Measurements from ENCODE around the gene ZSCAN25.
A peak's percentile ranks its signal among the peaks of the same experiment; 100 is the strongest.
"Not testable (repeated sequence)": the region's sequence is repeated elsewhere in the genome, so short reads cannot be mapped to it uniquely, and the experiment has no call there.

ZSCAN25 gene

GRCh38 chr7:99616359-99617191 lies at the start of gene ZSCAN25:
ZSCAN25 (plus strand) TSS chr7:99616946; CDS start chr7:99619607, 2,661 bp downstream.
- Histone ChIP-seq H3K9ac (ENCODE audit: low read length) (peak within 1 kb of the TSS; percentile 26), H3K27ac (ENCODE audit: low read depth, low read length) (peak within 1 kb of the TSS; percentile 63)

GRCh38 chr7:99568770-99569169 lies 48.0 kb upstream of the ZSCAN25 start:
- H3K27ac ChIP-seq (ENCODE audit: low read depth, low read length); H3K27me3 ChIP-seq (ENCODE audit: control insufficient read depth, insufficient read depth, low read length); H3K9ac ChIP-seq (ENCODE audit: low read length); H3K4me1 ChIP-seq (ENCODE audit: control insufficient read depth, insufficient read depth, low read length); H3K4me3 ChIP-seq (ENCODE audit: low read length): not testable (repeated sequence)
- H3K36me3 ChIP-seq (ENCODE audit: control insufficient read depth, insufficient read depth, low read length) = peaks cover 28% of the 10 kb centered on the region

More at GRCh38 chr7:99616359-99617191, at the start of gene ZSCAN25:
- Histone ChIP-seq H3K4me1 (ENCODE audit: control insufficient read depth, insufficient read depth, low read length) (peaks cover 8% of the 10 kb centered on the region), H3K4me3 (ENCODE audit: low read length) (peak within 1 kb of the TSS; percentile 78), H3K36me3 (ENCODE audit: control insufficient read depth, insufficient read depth, low read length) (peaks cover 15% of the 10 kb centered on the region), H3K27me3 (ENCODE audit: control insufficient read depth, insufficient read depth, low read length) (no peaks in the 10 kb centered on the region)

- Histone ChIP-seq H3K36me3 (ENCODE audit: control insufficient read depth, insufficient read depth, low read length) (peaks cover 20% of the 10 kb centered on the region), H3K4me3 (ENCODE audit: low read length) (no peak overlapping the region), H3K27me3 (ENCODE audit: control insufficient read depth, insufficient read depth, low read length) (no peaks in the 10 kb centered on the region), H3K9ac (ENCODE audit: low read length) (no peak overlapping the region), H3K4me1 (ENCODE audit: control insufficient read depth, insufficient read depth, low read length) (no peaks in the 10 kb centered on the region), H3K27ac (ENCODE audit: low read depth, low read length) (no peak overlapping the region)
Observed at GRCh38 chr7:99571768-99572167, 45.0 kb upstream of the ZSCAN25 start.

GRCh38 chr7:99573257-99573656 lies 43.5 kb upstream of the ZSCAN25 start:
- H3K4me1 ChIP-seq (ENCODE audit: control insufficient read depth, insufficient read depth, low read length) = no peaks in the 10 kb centered on the region
- H3K36me3 ChIP-seq (ENCODE audit: control insufficient read depth, insufficient read depth, low read length) = peaks cover 20% of the 10 kb centered on the region
- no peak overlapping the region for H3K9ac ChIP-seq (ENCODE audit: low read length)
- no peak overlapping the region for H3K4me3 ChIP-seq (ENCODE audit: low read length)
- H3K27me3 ChIP-seq (ENCODE audit: control insufficient read depth, insufficient read depth, low read length) = no peaks in the 10 kb centered on the region
- H3K27ac ChIP-seq (ENCODE audit: low read depth, low read length) = no peak overlapping the region

- Histone ChIP-seq H3K9ac (ENCODE audit: low read length) (no peak overlapping the region), H3K27me3 (ENCODE audit: control insufficient read depth, insufficient read depth, low read length) (no peaks in the 10 kb centered on the region), H3K4me1 (ENCODE audit: control insufficient read depth, insufficient read depth, low read length) (no peaks in the 10 kb centered on the region), H3K4me3 (ENCODE audit: low read length) (no peak overlapping the region), H3K27ac (ENCODE audit: low read depth, low read length) (no peak overlapping the region), H3K36me3 (ENCODE audit: control insufficient read depth, insufficient read depth, low read length) (peaks cover 17% of the 10 kb centered on the region)
Observed at GRCh38 chr7:99576251-99576650, 40.5 kb upstream of the ZSCAN25 start.

- no peak overlapping the region for H3K27ac ChIP-seq (ENCODE audit: low read depth, low read length)
Observed at GRCh38 chr7:99579281-99579955, 37.3 kb upstream of the ZSCAN25 start.

GRCh38 chr7:99579956-99580777 lies 36.6 kb upstream of the ZSCAN25 start:
- Histone ChIP-seq H3K36me3 (ENCODE audit: control insufficient read depth, insufficient read depth, low read length) (no peaks in the 10 kb centered on the region), H3K27ac (ENCODE audit: low read depth, low read length) (no peak overlapping the region), H3K4me1 (ENCODE audit: control insufficient read depth, insufficient read depth, low read length) (no peaks in the 10 kb centered on the region), H3K27me3 (ENCODE audit: control insufficient read depth, insufficient read depth, low read length) (no peaks in the 10 kb centered on the region), H3K4me3 (ENCODE audit: low read length) (peak overlapping the region; percentile 69), H3K9ac (ENCODE audit: low read length) (peak overlapping the region; percentile 51)

More at GRCh38 chr7:99579281-99579955, 37.3 kb upstream of the ZSCAN25 start:
- Histone ChIP-seq H3K4me3 (ENCODE audit: low read length) (peak overlapping the region; percentile 69), H3K9ac (ENCODE audit: low read length) (peak overlapping the region; percentile 51), H3K27me3 (ENCODE audit: control insufficient read depth, insufficient read depth, low read length) (no peaks in the 10 kb centered on the region), H3K36me3 (ENCODE audit: control insufficient read depth, insufficient read depth, low read length) (no peaks in the 10 kb centered on the region), H3K4me1 (ENCODE audit: control insufficient read depth, insufficient read depth, low read length) (no peaks in the 10 kb centered on the region)

- H3K4me3 ChIP-seq (ENCODE audit: low read length) = peak overlapping the region; percentile 69
- H3K4me1 ChIP-seq (ENCODE audit: control insufficient read depth, insufficient read depth, low read length); H3K27me3 ChIP-seq (ENCODE audit: control insufficient read depth, insufficient read depth, low read length); H3K9ac ChIP-seq (ENCODE audit: low read length); H3K27ac ChIP-seq (ENCODE audit: low read depth, low read length); H3K36me3 ChIP-seq (ENCODE audit: control insufficient read depth, insufficient read depth, low read length): not testable (repeated sequence)
Observed at GRCh38 chr7:99580778-99581332, 35.9 kb upstream of the ZSCAN25 start.

GRCh38 chr7:99588868-99589267 lies 27.9 kb upstream of the ZSCAN25 start:
- Histone ChIP-seq H3K36me3 (ENCODE audit: control insufficient read depth, insufficient read depth, low read length) (no peaks in the 10 kb centered on the region), H3K4me1 (ENCODE audit: control insufficient read depth, insufficient read depth, low read length) (no peaks in the 10 kb centered on the region), H3K27me3 (ENCODE audit: control insufficient read depth, insufficient read depth, low read length) (no peaks in the 10 kb centered on the region), H3K4me3 (ENCODE audit: low read length) (no peak overlapping the region), H3K27ac (ENCODE audit: low read depth, low read length) (no peak overlapping the region), H3K9ac (ENCODE audit: low read length) (no peak overlapping the region)

GRCh38 chr7:99594948-99595745 lies 21.6 kb upstream of the ZSCAN25 start:
- Histone ChIP-seq H3K27me3 (ENCODE audit: control insufficient read depth, insufficient read depth, low read length) (no peaks in the 10 kb centered on the region), H3K4me1 (ENCODE audit: control insufficient read depth, insufficient read depth, low read length) (no peaks in the 10 kb centered on the region), H3K9ac (ENCODE audit: low read length) (no peak overlapping the region), H3K4me3 (ENCODE audit: low read length) (no peak overlapping the region), H3K27ac (ENCODE audit: low read depth, low read length) (no peak overlapping the region), H3K36me3 (ENCODE audit: control insufficient read depth, insufficient read depth, low read length) (no peaks in the 10 kb centered on the region)

GRCh38 chr7:99596408-99596955 lies 20.3 kb upstream of the ZSCAN25 start:
- Histone ChIP-seq H3K27me3 (ENCODE audit: control insufficient read depth, insufficient read depth, low read length) (no peaks in the 10 kb centered on the region), H3K4me1 (ENCODE audit: control insufficient read depth, insufficient read depth, low read length) (no peaks in the 10 kb centered on the region), H3K9ac (ENCODE audit: low read length) (no peak overlapping the region), H3K27ac (ENCODE audit: low read depth, low read length) (no peak overlapping the region), H3K4me3 (ENCODE audit: low read length) (no peak overlapping the region), H3K36me3 (ENCODE audit: control insufficient read depth, insufficient read depth, low read length) (no peaks in the 10 kb centered on the region)
